ENCODE data around the gene THAP3. TPM values are rescaled to one million over a fixed set of nuclear protein-coding genes. Genes with fewer than 3 reads are reported as not detected.

Gene THAP3
- total RNA-seq, 1 donor from 2014 or later = 24.6 TPM

- intact Hi-C loops (cut with micrococcal nuclease) = no loop called here
- no peaks in the 10 kb centered on the region for H3K9me3 Mint-ChIP-seq
- H3K27me3 Mint-ChIP-seq = no peaks in the 10 kb centered on the region
- peaks cover 31% of the 10 kb centered on the region for H3K36me3 Mint-ChIP-seq (ENCODE audit: low read depth)
- no peak overlapping the region for H3K4me3 Mint-ChIP-seq
- H3K4me1 Mint-ChIP-seq = no peaks in the 10 kb centered on the region
- no peak for DNase-seq
- H3K27ac Mint-ChIP-seq = no peak overlapping the region
Observed at GRCh38 chr1:6673816-6674398, 49.2 kb downstream of the THAP3 start.

- intact Hi-C loops (cut with micrococcal nuclease) = no loop called here
- DNase-seq = no peak
- Mint-ChIP-seq H3K4me3 (no peak overlapping the region), H3K27me3 (no peaks in the 10 kb centered on the region), H3K27ac (no peak overlapping the region), H3K9me3 (no peaks in the 10 kb centered on the region), H3K36me3 (ENCODE audit: low read depth) (peaks cover 40% of the 10 kb centered on the region), H3K4me1 (no peaks in the 10 kb centered on the region)
Observed at GRCh38 chr1:6674771-6675170, 50.1 kb downstream of the THAP3 start.

- H3K4me3 Mint-ChIP-seq = no peak overlapping the region
- peaks cover 44% of the 10 kb centered on the region for H3K36me3 Mint-ChIP-seq (ENCODE audit: low read depth)
- no peaks in the 10 kb centered on the region for H3K4me1 Mint-ChIP-seq
- H3K27ac Mint-ChIP-seq = no peak overlapping the region
- no peaks in the 10 kb centered on the region for H3K27me3 Mint-ChIP-seq
- intact Hi-C loops (cut with micrococcal nuclease) = no loop called here
- DNase-seq = no peak
- H3K9me3 Mint-ChIP-seq = no peaks in the 10 kb centered on the region
Observed at GRCh38 chr1:6675941-6676340, 51.3 kb downstream of the THAP3 start.

Other genes with a start within 250 kb of the THAP3 start
- gene ACOT7, start 231.1 kb upstream of the THAP3 start, total RNA-seq = 133 and 136 TPM in 2 replicates
- gene HES2, start 204.9 kb upstream of the THAP3 start, total RNA-seq = 0.19 and 0.26 TPM in 2 replicates
- gene ESPN, start 200.1 kb upstream of the THAP3 start, total RNA-seq = 0.49 and 1.3 TPM in 2 replicates
- gene TNFRSF25, start 158.7 kb upstream of the THAP3 start, total RNA-seq = 139 and 146 TPM in 2 replicates
- 1.3 and 1.9 TPM in 2 replicates for gene PLEKHG5, start 133.2 kb upstream of the THAP3 start, total RNA-seq
- gene NOL9, start 70.4 kb upstream of the THAP3 start, total RNA-seq = 54.7 and 59.2 TPM in 2 replicates
- gene TAS1R1, start 69.6 kb upstream of the THAP3 start, total RNA-seq = not detected in 2 replicates
- gene ZBTB48, start 44.9 kb upstream of the THAP3 start, total RNA-seq = 32.9 and 37.8 TPM in 2 replicates
- 26.1 and 26.8 TPM in 2 replicates for gene KLHL21, start 22.0 kb upstream of the THAP3 start, total RNA-seq
- 19.1 and 20.1 TPM in 2 replicates for gene PHF13, start 11.1 kb upstream of the THAP3 start, total RNA-seq
- gene DNAJC11, start 76.9 kb downstream of the THAP3 start, total RNA-seq = 87.6 and 92.5 TPM in 2 replicates
- 66.0 and 69.9 TPM in 2 replicates for gene CAMTA1, start 160.6 kb downstream of the THAP3 start, total RNA-seq